NT2/D1 (cell line): ENCODE data around the gene PRODH2.

ENCODE experiments used
- SUZ12 ChIP-seq: IDR thresholded peaks from 2 replicates; pipeline ENCODE4 v1.6.1; 2011; ENCODE audit not compliant: insufficient read length, insufficient read depth; ENCODE audit errors: extremely low read depth
- YY1 ChIP-seq: IDR thresholded peaks from 2 replicates; pipeline ENCODE4 v1.6.1; 2011; ENCODE audit not compliant: insufficient read length, insufficient read depth
- ZNF274 ChIP-seq: IDR thresholded peaks from 2 replicates; pipeline ENCODE4 v1.6.1; 2011; ENCODE audit warnings: mild to moderate bottlenecking, low read depth, low read length

- TF ChIP-seq SUZ12, result no peak
- no peak for TF ChIP-seq YY1
- TF ChIP-seq ZNF274, result no peak
Measured at GRCh38 chr19:35787227-35787799, 25.3 kb downstream of the PRODH2 start.
